Activated T-cell treated with anti-CD3 and anti-CD28 coated beads, Interleukin-2, amount 50 U/mL, for 4 hours (primary cell): ENCODE results near the gene ITIH4. TPM values are rescaled to one million over a fixed set of nuclear protein-coding genes. Genes with fewer than 3 reads are reported as not detected.

Experiments
- ATAC-seq, 2 donors: fragments of 200-7000 bp; cut with Tn5 transposase; one replicate each; pipeline ENCODE4 v1.10.0; 2021
- DNase-seq: peaks from one replicate; pipeline ENCODE4 v3.0.0-alpha.2; 2020
- H3K27me3 Mint-ChIP-seq: one replicate; pipeline ENCODE4 v1.8.0; 2021; ENCODE audit warnings: low read depth, mixed read lengths
- H3K36me3 Mint-ChIP-seq: one replicate; pipeline ENCODE4 v1.8.0; 2022; ENCODE audit warnings: mixed read lengths; ENCODE audit not compliant: insufficient read depth
- H3K4me1 Mint-ChIP-seq: one replicate; pipeline ENCODE4 v1.8.0; 2021; ENCODE audit warnings: low read depth, mixed read lengths
- H3K4me3 Mint-ChIP-seq: one replicate; pipeline ENCODE4 v1.8.0; 2021; ENCODE audit warnings: mild to moderate bottlenecking, moderate library complexity, mixed read lengths
- H3K9me3 Mint-ChIP-seq: one replicate; pipeline ENCODE4 v1.8.0; 2021; ENCODE audit warnings: mixed read lengths
- total RNA-seq, 3 donors: library from RNA; stranded (reverse); gene quantifications; one replicate each; pipeline ENCODE4 v1.2.1, GENCODE V29; 2021

The ITIH4 gene
- total RNA-seq, 3 donors from 2014 or later = 6.9 to 8.2 (median 8.0) TPM

DNA sequence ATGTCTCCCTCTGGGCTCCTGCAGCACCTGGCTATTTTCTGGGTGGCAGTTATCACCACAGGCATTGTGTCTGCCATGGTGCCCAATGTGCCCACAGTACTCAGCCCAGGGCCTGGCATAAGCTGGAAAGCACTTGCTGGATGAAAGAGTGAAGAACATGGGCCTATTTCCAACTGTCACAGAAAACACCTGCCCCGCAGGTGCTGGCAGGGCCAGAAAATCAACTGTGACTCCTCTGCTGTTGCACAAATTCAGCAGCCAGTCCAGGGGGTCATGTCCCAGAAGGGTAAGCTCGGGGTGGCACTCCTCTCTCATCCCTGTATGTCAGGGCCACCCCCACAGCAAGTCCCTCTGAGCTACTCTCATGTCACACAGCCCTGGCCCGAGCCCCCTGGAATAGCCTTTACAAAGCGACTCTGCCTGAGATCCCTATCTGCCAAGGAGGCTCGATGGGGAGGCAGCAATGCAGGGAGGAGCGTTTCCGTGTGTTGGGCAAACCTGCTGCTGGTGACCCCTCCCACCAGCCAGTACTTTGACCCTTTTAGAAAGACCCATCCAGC is 18.9 kb downstream of the ITIH4 start:
- Mint-ChIP-seq H3K4me3 (no peak overlapping the region), H3K4me1 (peaks cover 2% of the 10 kb centered on the region), H3K9me3 (no peaks in the 10 kb centered on the region), H3K36me3 (no peaks in the 10 kb centered on the region), H3K27me3 (no peaks in the 10 kb centered on the region)
- DNase-seq (no peak), ATAC-seq (no peak)

DNA sequence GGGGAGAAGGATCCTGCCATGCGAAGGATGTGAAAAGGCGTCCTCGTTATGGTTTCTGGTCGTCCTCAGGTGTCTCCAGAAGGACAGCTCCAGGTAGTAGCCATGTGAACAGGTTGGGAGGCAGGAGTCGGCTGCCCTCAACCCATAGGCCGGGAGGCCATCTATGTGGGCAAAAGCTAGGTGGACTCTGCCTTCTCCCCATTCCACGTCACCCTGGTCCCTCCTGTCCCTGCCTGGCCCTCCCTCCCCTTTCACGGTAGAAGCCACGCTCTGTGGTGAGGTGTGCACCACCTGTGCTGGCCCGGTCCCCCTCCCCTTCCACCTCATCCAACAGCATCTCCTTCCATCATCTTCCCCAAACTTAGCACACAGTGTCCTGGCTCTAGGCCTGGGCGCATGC is 19.5 kb downstream of the ITIH4 start:
- Mint-ChIP-seq H3K4me3 (no peak overlapping the region), H3K27me3 (no peaks in the 10 kb centered on the region), H3K4me1 (peaks cover 2% of the 10 kb centered on the region), H3K36me3 (no peaks in the 10 kb centered on the region), H3K9me3 (no peaks in the 10 kb centered on the region)
- no peak for ATAC-seq
- no peak for DNase-seq

DNA sequence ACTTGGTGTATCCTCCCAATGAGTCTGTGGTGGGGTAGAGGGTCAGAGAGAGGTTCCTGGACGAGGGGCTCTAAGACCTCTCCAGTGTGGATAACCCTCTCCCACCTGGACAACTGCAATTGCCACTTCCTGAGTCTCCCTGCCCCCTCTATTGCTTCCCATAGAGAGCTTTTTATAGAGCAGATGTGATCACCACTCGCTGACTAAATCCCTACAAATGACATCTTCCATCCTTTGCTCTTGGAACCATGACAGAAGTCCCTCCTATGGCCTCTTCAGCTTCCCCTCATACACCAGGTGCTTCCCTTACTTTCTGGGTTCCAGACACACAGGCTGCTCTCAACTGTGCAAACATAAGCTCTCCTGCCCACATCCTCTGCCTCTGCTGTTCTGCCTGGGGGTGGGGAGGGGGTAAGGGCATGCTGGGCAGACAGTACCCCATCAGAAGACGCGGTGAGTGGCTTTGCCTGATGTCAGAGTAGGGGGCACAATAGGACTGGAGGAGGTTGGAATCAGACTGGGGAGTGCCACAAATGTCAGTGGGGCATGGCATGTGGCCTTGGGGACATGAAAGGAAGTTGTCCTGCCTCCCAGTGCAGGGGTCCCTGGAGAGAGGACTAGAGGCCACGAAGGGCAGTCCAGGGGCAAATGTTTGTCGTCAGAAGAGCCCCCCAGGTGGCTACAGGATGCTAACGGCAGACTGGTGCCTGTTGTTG is 20.7 kb downstream of the ITIH4 start:
- no peak overlapping the region for H3K4me3 Mint-ChIP-seq
- no peaks in the 10 kb centered on the region for H3K27me3 Mint-ChIP-seq
- peaks cover 2% of the 10 kb centered on the region for H3K4me1 Mint-ChIP-seq
- no peak for DNase-seq
- H3K36me3 Mint-ChIP-seq = no peaks in the 10 kb centered on the region
- H3K9me3 Mint-ChIP-seq = no peaks in the 10 kb centered on the region
- ATAC-seq = no peak

DNA sequence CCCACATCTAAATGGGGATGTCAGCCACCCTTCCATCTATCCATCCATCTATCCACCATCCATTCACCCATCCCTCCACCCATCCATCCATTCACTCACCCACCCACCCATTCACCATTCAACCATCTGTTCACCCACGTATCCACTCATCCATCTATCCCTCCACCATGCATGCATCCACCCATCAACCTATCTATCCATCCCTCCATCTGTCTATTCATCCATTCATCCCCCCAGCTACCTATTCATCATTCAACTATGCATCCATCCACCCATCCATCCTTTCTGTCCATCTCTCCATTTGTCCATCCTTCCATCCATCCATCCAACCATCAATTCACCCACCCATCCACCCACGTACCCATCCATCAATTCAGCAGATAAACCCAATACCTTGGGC is 21.3 kb downstream of the ITIH4 start:
- no peak overlapping the region for H3K4me3 Mint-ChIP-seq
- peaks cover 2% of the 10 kb centered on the region for H3K4me1 Mint-ChIP-seq
- no peak for DNase-seq
- no peaks in the 10 kb centered on the region for H3K27me3 Mint-ChIP-seq
- no peak for ATAC-seq
- no peaks in the 10 kb centered on the region for H3K9me3 Mint-ChIP-seq
- no peaks in the 10 kb centered on the region for H3K36me3 Mint-ChIP-seq

DNA sequence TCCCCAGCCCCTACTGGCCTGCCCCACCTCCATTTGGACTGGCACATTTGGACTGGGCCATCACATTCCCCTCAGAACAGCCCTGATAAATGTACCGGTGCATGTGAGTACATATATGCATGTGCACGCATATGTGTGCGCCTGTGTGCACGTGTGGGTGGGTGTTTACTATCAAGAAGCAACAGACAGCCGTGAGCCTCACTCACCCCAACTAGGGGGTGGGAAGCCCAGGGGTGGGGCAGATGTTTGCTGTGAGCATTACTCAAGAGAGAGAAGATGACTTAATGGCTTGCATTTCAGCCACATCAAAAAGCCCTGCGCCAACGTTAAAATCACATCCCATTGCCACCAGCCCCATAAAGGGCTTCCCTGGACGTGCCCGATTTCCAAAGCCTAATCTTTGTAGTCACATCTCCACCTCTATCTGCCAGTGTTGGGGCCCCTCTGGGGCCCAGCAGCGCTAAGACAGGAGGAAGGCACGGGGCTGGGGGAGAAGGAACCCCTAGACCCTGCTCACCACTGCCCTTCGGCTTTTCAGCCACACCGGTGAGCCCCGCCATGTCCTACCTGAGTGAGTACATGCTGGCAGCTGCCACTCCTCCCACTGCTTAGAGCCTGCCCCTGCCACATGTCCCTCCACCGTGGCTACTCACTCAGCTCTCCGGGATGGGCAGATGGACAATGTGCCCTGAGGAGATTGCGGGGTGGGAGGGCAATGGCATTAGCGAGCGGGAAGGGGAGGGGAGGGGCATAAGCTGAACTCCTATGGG is 25.0 kb downstream of the ITIH4 start:
- ATAC-seq = no peak
- Mint-ChIP-seq H3K9me3 (no peaks in the 10 kb centered on the region), H3K4me3 (no peak overlapping the region)

DNA sequence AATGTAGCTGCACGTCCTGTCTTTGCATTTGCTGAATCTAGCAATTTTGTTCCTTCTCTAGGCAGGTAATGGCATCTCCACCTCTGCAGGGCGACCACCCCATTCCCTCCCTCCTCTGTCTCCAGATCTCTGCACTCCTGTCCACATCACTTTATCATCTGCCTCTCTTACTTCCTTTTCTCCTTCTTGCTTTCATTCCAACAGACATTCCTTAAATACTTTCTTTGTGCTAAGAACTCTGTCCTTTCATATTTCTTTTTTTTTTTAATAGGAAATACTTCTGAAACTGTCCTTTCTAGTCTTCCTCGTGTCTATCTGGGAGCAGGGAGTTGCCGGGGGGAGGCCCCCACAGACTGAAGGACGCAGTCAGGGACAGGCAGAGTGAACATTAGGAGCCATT is 28.6 kb downstream of the ITIH4 start:
- DNase-seq (no peak), ATAC-seq (no peak)
- H3K9me3 Mint-ChIP-seq = no peaks in the 10 kb centered on the region
- H3K4me3 Mint-ChIP-seq = no peak overlapping the region
- H3K36me3 Mint-ChIP-seq = no peaks in the 10 kb centered on the region
- H3K27me3 Mint-ChIP-seq = peaks cover 2% of the 10 kb centered on the region
- H3K4me1 Mint-ChIP-seq = no peaks in the 10 kb centered on the region

More for the DNA sequence above, 25.0 kb downstream of the ITIH4 start:
- no peak for DNase-seq
- H3K36me3 Mint-ChIP-seq = no peaks in the 10 kb centered on the region
- peaks cover 2% of the 10 kb centered on the region for H3K4me1 Mint-ChIP-seq
- H3K27me3 Mint-ChIP-seq = peaks cover 2% of the 10 kb centered on the region

DNA sequence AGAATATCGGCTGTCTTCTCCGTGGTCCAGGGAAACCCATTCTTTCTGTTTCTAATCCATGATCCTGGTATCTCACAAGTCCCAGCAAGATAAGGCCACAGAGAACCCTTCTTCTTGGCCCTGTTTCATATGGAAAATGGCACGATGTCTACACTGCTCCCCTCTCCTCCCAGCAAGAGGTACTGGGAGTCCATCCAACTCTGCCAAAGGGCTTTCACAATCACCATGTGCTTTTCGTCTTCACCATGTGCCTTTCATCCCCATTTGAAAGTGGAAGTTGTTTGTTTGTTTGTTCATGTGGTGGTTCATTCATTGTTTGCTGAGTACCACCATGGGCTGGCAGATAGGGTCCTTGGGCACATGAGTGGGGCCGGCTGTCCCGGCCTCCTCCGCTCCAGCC is 30.4 kb downstream of the ITIH4 start:
- ATAC-seq (no peak), DNase-seq (no peak)
- H3K9me3 Mint-ChIP-seq = no peaks in the 10 kb centered on the region
- peaks cover 2% of the 10 kb centered on the region for H3K27me3 Mint-ChIP-seq
- H3K4me1 Mint-ChIP-seq = no peaks in the 10 kb centered on the region
- H3K4me3 Mint-ChIP-seq = no peak overlapping the region
- no peaks in the 10 kb centered on the region for H3K36me3 Mint-ChIP-seq

DNA sequence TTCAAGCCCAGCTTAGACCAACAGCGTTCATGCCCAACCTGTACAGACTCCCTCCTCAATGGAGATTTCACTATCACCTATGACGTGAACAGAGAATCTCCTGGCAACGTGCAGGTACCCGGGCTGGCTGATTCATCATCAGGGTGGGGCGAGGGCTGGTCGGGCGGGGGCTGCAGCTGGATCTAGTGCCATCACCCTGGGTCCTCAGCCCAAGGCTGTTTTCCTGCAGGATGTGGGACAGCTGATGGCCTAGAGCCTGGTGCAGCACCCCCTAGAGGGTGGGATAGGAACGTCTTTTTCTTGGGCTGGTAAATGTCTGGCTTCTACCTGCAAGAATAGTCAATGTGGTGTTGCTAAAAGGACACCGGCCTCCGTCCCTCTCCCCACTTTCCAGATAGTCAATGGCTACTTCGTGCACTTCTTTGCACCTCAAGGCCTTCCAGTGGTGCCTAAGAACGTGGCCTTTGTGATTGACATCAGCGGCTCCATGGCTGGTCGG is 31.4 kb downstream of the ITIH4 start:
- peaks cover 2% of the 10 kb centered on the region for H3K27me3 Mint-ChIP-seq
- H3K4me1 Mint-ChIP-seq = no peaks in the 10 kb centered on the region
- DNase-seq (no peak), ATAC-seq (peak in 1 of 2 donors; percentile 25)
- H3K4me3 Mint-ChIP-seq = no peak overlapping the region
- H3K9me3 Mint-ChIP-seq = no peaks in the 10 kb centered on the region
- H3K36me3 Mint-ChIP-seq = no peaks in the 10 kb centered on the region

DNA sequence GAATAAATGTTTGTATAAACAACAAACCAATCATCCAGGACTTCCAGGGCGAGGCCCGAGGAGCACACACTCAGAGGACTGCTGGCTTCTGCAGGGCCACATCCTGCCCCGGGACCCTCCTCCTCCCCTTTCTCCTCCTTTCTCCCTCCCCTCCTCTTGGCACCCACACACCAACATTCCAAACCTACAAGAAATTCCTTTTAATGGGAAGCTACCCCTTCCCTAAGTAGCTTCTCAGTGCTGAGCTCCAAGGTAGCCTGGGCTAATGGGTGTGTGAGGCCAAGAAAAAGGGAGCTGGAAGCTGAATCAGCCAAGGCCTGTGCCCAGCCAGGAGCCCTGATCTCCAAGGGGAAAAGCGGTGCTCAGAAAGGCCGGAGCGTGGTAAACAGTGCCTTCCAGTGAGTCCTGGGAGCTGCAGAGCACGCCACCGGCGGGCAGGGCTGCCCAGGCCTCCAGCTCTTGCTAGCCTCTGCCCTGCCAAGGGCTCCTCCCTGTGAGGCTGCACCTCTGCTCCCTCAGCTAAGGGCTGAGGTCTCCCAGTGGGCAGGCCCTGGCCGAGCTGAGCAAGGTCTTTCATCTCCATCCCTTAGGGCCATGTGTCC is 32.0 kb downstream of the ITIH4 start:
- Mint-ChIP-seq H3K36me3 (no peaks in the 10 kb centered on the region), H3K27me3 (peaks cover 2% of the 10 kb centered on the region), H3K9me3 (no peaks in the 10 kb centered on the region), H3K4me1 (no peaks in the 10 kb centered on the region), H3K4me3 (no peak overlapping the region)
- ATAC-seq (no peak), DNase-seq (no peak)

DNA sequence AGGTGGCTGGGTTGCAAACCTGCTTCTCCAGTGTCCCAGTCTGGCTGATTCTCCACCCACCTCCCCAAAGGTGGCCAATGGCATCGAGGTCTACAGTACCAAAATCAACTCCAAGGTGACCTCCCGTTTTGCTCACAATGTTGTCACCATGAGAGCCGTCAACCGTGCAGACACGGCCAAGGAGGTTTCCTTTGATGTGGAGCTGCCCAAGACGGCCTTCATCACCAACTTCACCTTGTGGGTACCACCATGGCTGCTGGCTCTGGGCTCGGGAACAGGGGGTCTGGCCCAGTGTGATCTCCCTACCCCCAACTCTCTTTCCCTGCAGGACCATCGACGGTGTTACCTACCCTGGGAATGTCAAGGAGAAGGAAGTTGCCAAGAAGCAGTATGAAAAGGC is 34.1 kb downstream of the ITIH4 start:
- DNase-seq (no peak), ATAC-seq (no peak)
- no peaks in the 10 kb centered on the region for H3K4me1 Mint-ChIP-seq
- H3K27me3 Mint-ChIP-seq = no peaks in the 10 kb centered on the region
- no peaks in the 10 kb centered on the region for H3K9me3 Mint-ChIP-seq
- H3K4me3 Mint-ChIP-seq = no peak overlapping the region
- no peaks in the 10 kb centered on the region for H3K36me3 Mint-ChIP-seq

DNA sequence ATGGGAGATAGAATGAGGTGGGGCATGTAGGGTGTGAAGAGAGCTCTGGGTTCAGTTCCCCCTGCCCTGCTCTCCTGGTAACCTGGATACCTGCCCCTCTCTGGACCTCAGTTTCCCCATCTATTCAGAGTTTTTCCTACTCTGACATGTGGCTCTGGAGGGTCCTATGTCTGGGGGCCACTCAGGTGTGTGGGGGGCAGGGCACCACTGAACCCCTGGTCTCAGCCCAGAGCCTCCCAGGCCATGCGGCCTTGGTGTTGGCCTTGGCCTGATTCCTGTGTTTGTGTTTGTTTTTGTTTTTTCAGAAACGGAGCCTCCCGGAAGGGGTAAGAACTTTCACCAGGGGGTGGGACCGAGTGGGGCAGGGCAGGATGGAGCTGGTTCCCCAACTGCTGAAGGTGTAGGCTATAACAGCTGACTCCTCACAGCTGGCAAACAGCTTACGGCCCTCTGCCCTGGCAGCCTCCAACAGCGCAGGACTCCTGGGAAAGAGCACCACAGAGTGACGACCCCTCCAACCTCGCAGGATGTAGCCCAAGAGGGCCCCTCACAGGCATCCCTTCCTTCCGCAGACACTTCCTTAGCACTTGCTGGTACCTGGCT is 35.1 kb downstream of the ITIH4 start:
- H3K27me3 Mint-ChIP-seq = no peaks in the 10 kb centered on the region
- H3K9me3 Mint-ChIP-seq = no peaks in the 10 kb centered on the region
- H3K36me3 Mint-ChIP-seq = no peaks in the 10 kb centered on the region
- DNase-seq (no peak), ATAC-seq (no peak)
- no peak overlapping the region for H3K4me3 Mint-ChIP-seq
- no peaks in the 10 kb centered on the region for H3K4me1 Mint-ChIP-seq

DNA sequence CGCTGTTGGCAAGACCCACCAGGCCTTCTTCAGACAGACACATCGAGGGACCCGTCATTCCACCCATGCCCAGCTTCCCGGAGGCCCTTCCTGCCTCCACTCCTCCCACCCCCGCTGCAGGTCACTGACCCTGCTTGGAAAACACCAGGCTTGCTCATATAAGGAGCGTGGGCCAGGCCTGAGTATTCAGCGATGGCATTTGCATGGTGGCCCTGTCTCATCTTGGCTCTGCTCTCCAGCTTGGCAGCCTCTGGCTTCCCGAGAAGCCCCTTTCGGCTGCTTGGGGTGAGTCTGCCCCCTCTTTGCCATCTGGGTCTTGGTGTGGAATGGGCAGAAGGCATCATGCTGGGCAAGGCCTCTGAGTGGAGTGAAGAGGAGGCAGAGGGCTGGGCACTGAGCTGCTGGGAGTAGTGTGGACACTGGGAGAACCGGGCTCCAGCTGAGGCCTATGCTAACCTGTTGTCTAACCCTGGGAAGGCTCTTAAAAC is 35.8 kb downstream of the ITIH4 start, which contains the start of gene ITIH3:
TSS of gene ITIH3 (plus strand) at position 185 of the 488 bp plus-strand sequence. CDS start at position 193, 8 bp downstream.
- no peak for DNase-seq
- no peaks in the 10 kb centered on the region for H3K9me3 Mint-ChIP-seq
- H3K4me1 Mint-ChIP-seq = no peaks in the 10 kb centered on the region
- no peak within 1 kb of the TSS for H3K4me3 Mint-ChIP-seq
- no peaks in the 10 kb centered on the region for H3K27me3 Mint-ChIP-seq
- H3K36me3 Mint-ChIP-seq = no peaks in the 10 kb centered on the region
- no peak for ATAC-seq

DNA sequence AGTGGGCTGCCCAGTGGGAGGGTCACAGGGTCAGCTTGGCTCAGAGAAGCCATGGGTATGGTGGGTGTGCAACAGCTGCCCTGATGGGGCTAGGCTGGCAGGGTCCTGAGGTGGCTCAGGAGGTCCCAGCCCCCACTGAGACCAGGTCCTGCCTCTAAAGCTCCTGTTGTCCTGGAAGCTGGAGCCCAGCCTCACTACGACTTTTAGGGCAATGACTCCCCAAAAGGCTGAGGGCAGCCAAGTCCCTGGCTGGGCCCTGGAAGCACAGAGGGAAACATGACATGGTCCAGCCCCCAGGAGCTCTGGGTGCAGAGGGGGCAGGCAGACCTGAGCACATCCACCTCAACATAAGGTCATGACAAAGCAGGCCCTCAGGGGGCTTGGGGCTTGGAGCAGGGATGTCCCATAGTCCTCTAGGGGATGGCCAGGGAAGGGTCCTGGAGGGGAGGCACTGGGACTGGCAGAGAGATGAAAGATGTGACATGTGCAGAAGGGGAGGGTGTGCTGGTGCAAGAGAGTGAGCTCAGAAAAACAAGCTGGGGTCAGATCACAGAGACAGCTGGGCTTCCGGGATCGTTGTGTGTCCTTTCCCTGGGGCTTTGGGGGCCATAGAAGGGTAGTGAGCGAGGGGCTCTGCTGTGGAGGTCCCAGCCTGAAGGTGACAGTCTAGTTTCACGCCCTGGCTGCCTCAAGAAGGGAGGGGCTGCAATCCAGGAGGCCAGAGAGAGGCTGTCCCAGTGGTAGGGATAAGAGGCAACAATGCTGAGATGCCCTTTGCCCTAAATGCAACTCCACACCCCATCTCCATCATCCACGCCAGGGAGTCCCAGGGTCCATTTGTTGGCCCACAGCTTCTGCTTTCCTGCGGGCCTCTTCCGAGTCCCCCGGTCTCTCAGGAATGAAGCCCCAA is 36.5 kb downstream of the ITIH4 start:
- Mint-ChIP-seq H3K4me3 (no peak overlapping the region), H3K36me3 (no peaks in the 10 kb centered on the region), H3K9me3 (no peaks in the 10 kb centered on the region), H3K27me3 (no peaks in the 10 kb centered on the region), H3K4me1 (no peaks in the 10 kb centered on the region)
- ATAC-seq (no peak), DNase-seq (no peak)
